Left kidney (tissue), 2 donors: ENCODE data around the gene SCAMP1. TPM values are rescaled to one million over a fixed set of nuclear protein-coding genes. Genes with fewer than 3 reads are reported as not detected.

Experiments used
- DNase-seq: peaks from one replicate; pipeline ENCODE4 v3.0.0-alpha.2; 2013
- polyA plus RNA-seq: library from polyadenylated mRNA; unstranded; fragments of 120-200 nt; gene quantifications from one replicate; pipeline ENCODE4 v1.2.1, GENCODE V29; 2013; ENCODE audit not compliant: insufficient read length

SCAMP1 gene
- polyA plus RNA-seq, 1 donor = 57.2 TPM

GRCh38 chr5:78492650-78493049 lies 132.2 kb downstream of the SCAMP1 start:
- no peak for DNase-seq

GRCh38 chr5:78495800-78496199 lies 135.4 kb downstream of the SCAMP1 start:
- no peak for DNase-seq

- DNase-seq = no peak
Measured at GRCh38 chr5:78496373-78496772, 136.0 kb downstream of the SCAMP1 start.

GRCh38 chr5:78497573-78498533 lies 137.4 kb downstream of the SCAMP1 start:
- DNase-seq = no peak

- DNase-seq = no peak
Measured at GRCh38 chr5:78499485-78499884, 139.1 kb downstream of the SCAMP1 start.

DNA sequence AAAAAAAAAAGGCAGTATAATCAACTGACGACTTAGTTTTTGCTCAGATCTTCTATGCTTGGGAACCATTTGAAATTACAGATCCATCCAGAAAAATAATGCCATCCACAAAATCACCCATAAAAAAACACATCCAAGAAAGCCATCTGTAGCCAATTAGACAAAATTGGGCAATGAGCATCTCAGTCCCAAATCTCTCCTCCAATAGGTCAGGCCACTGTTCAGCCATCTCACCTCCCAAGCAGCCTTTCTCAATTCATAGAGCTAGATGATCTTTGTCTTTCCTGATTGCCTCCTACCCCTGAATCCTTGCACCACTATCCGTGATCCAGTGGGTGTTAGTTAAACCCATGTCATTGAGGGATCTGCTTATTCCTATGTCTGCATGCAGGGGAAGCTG lies 139.6 kb downstream of the SCAMP1 start:
- DNase-seq = no peak

DNA sequence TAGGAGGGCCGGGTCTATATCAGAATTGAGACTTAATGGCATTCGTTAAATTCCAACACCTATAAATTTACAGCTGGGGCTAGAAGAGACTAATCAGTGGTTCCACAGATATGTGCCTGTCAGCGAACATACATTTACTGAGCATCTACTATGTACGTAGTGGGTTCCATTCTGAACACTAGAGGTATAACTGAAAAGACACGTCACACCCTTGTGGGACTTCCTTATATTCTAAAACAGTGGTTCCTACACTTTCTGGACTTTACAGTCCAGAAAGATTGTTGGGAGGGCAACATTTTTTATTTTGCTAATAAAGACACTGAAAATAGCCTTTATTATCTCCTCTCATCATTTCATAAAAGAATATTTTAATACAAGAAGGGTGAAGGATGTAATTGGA lies 140.5 kb downstream of the SCAMP1 start:
- DNase-seq = no peak

GRCh38 chr5:78501411-78502352 lies 141.3 kb downstream of the SCAMP1 start:
- no peak for DNase-seq

- no peak for DNase-seq
Measured at GRCh38 chr5:78503958-78504653, 143.7 kb downstream of the SCAMP1 start.

DNA sequence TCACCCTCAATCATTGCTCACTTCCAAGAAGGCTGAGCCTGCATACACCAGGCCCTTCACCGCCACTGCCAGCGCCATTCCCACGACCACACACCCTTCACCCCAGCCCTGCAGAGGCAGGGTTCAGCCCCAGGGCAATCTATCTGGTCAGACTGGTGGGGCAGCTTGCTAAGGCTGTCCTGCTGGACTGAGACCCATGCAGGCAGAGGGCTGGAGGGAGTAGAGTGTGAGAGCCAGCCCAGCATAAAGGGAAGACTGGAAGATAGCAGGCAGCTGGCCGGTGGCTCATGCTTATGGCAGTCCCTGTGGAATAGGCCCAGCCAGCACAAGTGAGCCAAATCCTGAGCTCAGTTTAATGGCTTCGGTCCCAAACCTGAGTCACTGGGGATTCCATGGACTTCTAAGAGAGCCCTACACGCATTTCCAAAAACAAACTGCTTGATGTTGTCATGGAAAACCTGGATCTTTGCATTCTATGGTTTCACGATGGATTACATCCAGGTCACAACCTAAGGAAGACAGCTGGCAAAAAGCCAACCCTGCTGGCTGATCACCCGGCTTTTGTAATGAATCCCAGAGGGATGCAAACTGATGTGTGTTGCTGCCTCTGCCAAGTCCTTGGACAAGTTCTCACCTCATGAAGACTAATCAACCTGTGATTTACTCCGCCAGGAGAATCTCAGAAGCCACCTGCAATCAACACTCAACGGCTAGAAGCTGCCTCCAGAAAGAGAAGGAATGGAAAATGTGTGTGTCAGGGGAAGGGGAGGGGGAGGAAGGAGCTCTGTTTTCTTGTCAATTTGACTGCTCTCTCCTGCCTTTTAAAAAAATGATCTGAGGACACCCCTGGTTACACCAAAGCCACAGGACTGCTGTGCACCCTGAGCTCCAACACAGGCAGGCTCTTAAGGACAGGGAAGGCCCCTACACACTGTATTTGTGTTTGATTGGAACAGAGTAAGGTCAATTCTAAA lies 144.6 kb downstream of the SCAMP1 start:
- DNase-seq = peak; percentile 70

GRCh38 chr5:78505860-78506259 lies 145.4 kb downstream of the SCAMP1 start:
- no peak for DNase-seq

GRCh38 chr5:78506261-78507024 lies 146.0 kb downstream of the SCAMP1 start:
- DNase-seq = no peak

DNA sequence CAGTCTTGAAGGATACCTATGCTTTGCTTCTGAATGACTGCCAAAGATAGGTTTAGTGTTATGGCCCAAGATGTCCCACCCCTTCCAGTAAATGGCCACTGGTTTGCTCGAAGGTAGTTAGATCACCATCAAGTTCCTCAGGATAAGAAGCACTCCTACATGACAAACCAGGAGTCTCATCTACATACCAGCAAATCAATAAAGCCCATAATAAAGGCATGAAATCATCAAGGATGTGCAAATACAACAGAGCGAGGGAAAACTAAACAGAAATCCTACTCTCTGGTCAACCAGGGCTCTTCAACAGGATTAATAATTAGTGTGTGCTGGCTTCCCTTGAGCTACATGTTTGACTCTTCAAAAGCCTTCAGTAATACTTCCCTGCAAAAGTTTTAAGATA lies 147.1 kb downstream of the SCAMP1 start:
- DNase-seq = no peak

DNA sequence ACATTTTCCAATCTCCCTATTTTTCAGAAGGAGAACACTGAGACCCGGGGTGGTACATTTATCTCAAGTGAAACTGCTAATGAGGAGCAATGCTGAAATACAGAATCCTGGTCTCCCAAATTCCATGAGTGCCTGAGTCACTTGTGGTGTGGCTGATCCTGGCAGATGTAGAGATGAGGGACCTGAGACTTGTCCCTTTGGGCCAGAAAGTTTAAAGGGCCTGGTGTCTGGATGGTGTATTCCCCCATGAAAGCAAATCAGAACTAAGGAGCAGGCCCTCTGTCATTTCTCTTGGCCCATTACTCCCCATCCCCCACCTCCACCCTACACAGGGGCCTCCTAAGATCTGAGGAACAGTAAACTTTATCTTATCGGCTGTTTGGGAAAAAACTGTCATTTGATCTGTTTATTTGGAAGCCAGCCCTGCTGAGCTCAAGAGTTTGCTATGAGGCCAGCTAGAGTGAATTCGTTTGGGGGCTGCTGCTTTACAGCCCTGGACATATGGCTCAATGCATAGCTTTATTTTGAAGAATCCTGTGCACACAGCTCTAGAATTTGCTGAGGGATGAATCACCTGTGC lies 147.9 kb downstream of the SCAMP1 start:
- DNase-seq = no peak

GRCh38 chr5:78509145-78509865 lies 148.9 kb downstream of the SCAMP1 start:
- DNase-seq = no peak

- DNase-seq = no peak
Measured at GRCh38 chr5:78509884-78510769, 149.7 kb downstream of the SCAMP1 start.

GRCh38 chr5:78511121-78511906 lies 150.9 kb downstream of the SCAMP1 start:
- DNase-seq = no peak
